GM12878 (cell line): ENCODE results near the gene KCNAB2. TPM values are rescaled to one million over a fixed set of nuclear protein-coding genes. Genes with fewer than 3 reads are reported as not detected.

Source experiments
- ATAC-seq: fragments of 200-7000 bp; cut with Tn5 transposase; 3 replicates; pipeline ENCODE4 v1.9.1; 2020; ENCODE audit warnings: mild to moderate bottlenecking, moderate library complexity
- BruUV-seq: library from RNA; stranded (reverse); fragments of 400-500 nt; replicated peaks from 2 replicates; lab custom pipeline; 2021; lab: Mats Ljungman, UMichigan
- CTCF ChIA-PET: fragments of 300-600 bp; sonication (Branson Sonifier 250); formaldehyde crosslinking; extraction: SDS; loops from one replicate; lab custom pipeline; 2021; ENCODE audit warnings: inconsistent platforms; lab: Yijun Ruan, JAX
- POLR2A ChIA-PET: fragments of 350-600 bp; formaldehyde crosslinking; extraction: SDS; loops from one replicate; lab custom pipeline; 2021; ENCODE audit warnings: inconsistent platforms; lab: Charles Lee
- RAD21 ChIA-PET: fragments of 300-600 bp; sonication (Branson Sonifier 250); formaldehyde crosslinking; loops from one replicate; lab custom pipeline; 2023; ENCODE audit warnings: antibody characterized with exemption; ENCODE audit not compliant: unreplicated experiment; lab: Charles Lee
- SMC1A ChIA-PET: fragments of 300-600 bp; sonication (Branson Sonifier 250); formaldehyde crosslinking; loops from one replicate; lab custom pipeline; 2023; ENCODE audit not compliant: unreplicated experiment, uncharacterized antibody; lab: Charles Lee
- DNase-seq: peaks from one replicate; pipeline ENCODE4 v3.0.0-alpha.2; 2011; ENCODE audit warnings: low read depth, low spot score
- FAIRE-seq: peaks from 3 replicates; lab custom pipeline; 2011; peaks lifted over from hg19 to GRCh38; lab: Jason Lieb, UNC
- H2AFZ ChIP-seq: 2 replicates; pipeline ENCODE4 v1.6.0; 2011; ENCODE audit warnings: low read depth, low read length, control low read depth; ENCODE audit not compliant: control insufficient read depth
- H3K27ac ChIP-seq: 2 replicates; pipeline ENCODE4 v1.5.1; 2011; ENCODE audit warnings: control low read depth; ENCODE audit not compliant: control insufficient read depth, insufficient read depth
- H3K27me3 ChIP-seq, 2 experiments: replicated peaks in 1 of 2; 2 replicates each; pipeline versions ENCODE4 v1.6.0 to v1.6.1; 2011; ENCODE audit warnings: low read length in 1 of 2; ENCODE audit not compliant: control insufficient read depth in 2 of 2, insufficient read depth in 2 of 2
- H3K36me3 ChIP-seq, 2 experiments: 2 replicates each; pipeline ENCODE4 v1.5.1; 2011; ENCODE audit warnings: low read length in 1 of 2; ENCODE audit not compliant: control insufficient read depth in 2 of 2, insufficient read depth in 2 of 2
- H3K4me1 ChIP-seq: 2 replicates; pipeline ENCODE4 v1.6.1; 2011; ENCODE audit warnings: mild to moderate bottlenecking, low read length, moderate library complexity, mixed read lengths; ENCODE audit not compliant: control insufficient read depth, insufficient read depth
- H3K4me2 ChIP-seq: 2 replicates; pipeline ENCODE4 v1.6.0; 2011; ENCODE audit warnings: control low read depth; ENCODE audit not compliant: control insufficient read depth, insufficient read depth
- H3K4me3 ChIP-seq: fragments of 200-600 bp; sonication (generic); 2 replicates; pipeline ENCODE4 v1.5.1; 2016
- H3K79me2 ChIP-seq: 2 replicates; pipeline ENCODE4 v1.6.0; 2011; ENCODE audit warnings: low read length; ENCODE audit not compliant: control insufficient read depth, insufficient read depth
- H3K9ac ChIP-seq: 2 replicates; pipeline ENCODE4 v1.8.0; 2011; ENCODE audit warnings: low read length, control low read depth, mixed read lengths; ENCODE audit not compliant: control insufficient read depth, insufficient read depth
- H3K9me3 ChIP-seq: replicated peaks from 3 replicates; pipeline ENCODE4 v1.5.1; 2011; ENCODE audit warnings: mild to moderate bottlenecking, low read length; ENCODE audit not compliant: control insufficient read depth, insufficient read depth
- H4K20me1 ChIP-seq: 2 replicates; pipeline ENCODE4 v1.6.0; 2011; ENCODE audit not compliant: control insufficient read depth, insufficient read depth
- ASH2L ChIP-seq: fragments of 300-600, 200-600 bp; sonication (generic); IDR thresholded peaks from 2 replicates; pipeline ENCODE4 v1.6.1; 2017; ENCODE audit warnings: low read depth, mild to moderate bottlenecking, borderline replicate concordance
- CBX5 ChIP-seq: sonication (generic); IDR thresholded peaks from 2 replicates; pipeline ENCODE4 v1.6.1; 2016; ENCODE audit warnings: low read depth, moderate library complexity, mild to moderate bottlenecking, inconsistent platforms
- CHD1 ChIP-seq: IDR thresholded peaks from 2 replicates; pipeline ENCODE4 v1.6.1; 2012; ENCODE audit warnings: low read depth, low read length, improper control_type of control experiment
- ELK1 ChIP-seq: IDR thresholded peaks from 2 replicates; pipeline ENCODE4 v1.6.1; 2012; ENCODE audit warnings: low read depth, low read length, improper control_type of control experiment
- HDGF ChIP-seq: fragments of 450-650 bp; IDR thresholded peaks from 2 replicates; pipeline ENCODE4 v1.6.1; 2016; ENCODE audit warnings: antibody characterized with exemption
- MTA2 ChIP-seq: fragments of 450-650 bp; IDR thresholded peaks from 2 replicates; pipeline ENCODE4 v1.6.1; 2016; ENCODE audit warnings: low read depth, mild to moderate bottlenecking, moderate library complexity
- PAX8 ChIP-seq: fragments of 450-650 bp; IDR thresholded peaks from 2 replicates; pipeline ENCODE4 v1.6.1; 2017; ENCODE audit warnings: mild to moderate bottlenecking, moderate library complexity
- SP1 ChIP-seq: IDR thresholded peaks from one replicate; pipeline ENCODE4 v1.6.1; 2011; ENCODE audit warnings: low read depth, low read length
- SUZ12 ChIP-seq: fragments of 200-600 bp; sonication (generic); IDR thresholded peaks from one replicate; pipeline ENCODE4 v1.6.1; 2018; ENCODE audit warnings: antibody characterized with exemption, mild to moderate bottlenecking; ENCODE audit not compliant: unreplicated experiment
- TARDBP ChIP-seq: IDR thresholded peaks from 2 replicates; pipeline ENCODE4 v1.6.1; 2016; ENCODE audit warnings: borderline replicate concordance
- ZNF207 ChIP-seq: fragments of 450-650 bp; IDR thresholded peaks from 2 replicates; pipeline ENCODE4 v1.6.1; 2014; ENCODE audit warnings: antibody characterized with exemption, mild to moderate bottlenecking, borderline replicate concordance
- ZSCAN29 ChIP-seq: fragments of 450-650 bp; IDR thresholded peaks from 2 replicates; pipeline ENCODE4 v1.6.1; 2017; ENCODE audit warnings: mild to moderate bottlenecking, moderate library complexity
- WGBS: methylation state at CpG from one replicate; pipeline ENCODE4 v1.1.6; 2016; ENCODE audit warnings: low lambda C conversion rate; ENCODE audit not compliant: insufficient replicate concordance, insufficient coverage; ENCODE audit errors: missing lambda C conversion rate; 5-methylcytosine and 5-hydroxymethylcytosine counted together
- in situ Hi-C: fragments of 300-500 bp; cut with MboI; formaldehyde crosslinking; loops from 9 replicates; pipeline ENCODE4 v1.14.3; 2018; ENCODE audit warnings: mixed read lengths
- intact Hi-C: fragments of 100-400 bp; cut with micrococcal nuclease; formaldehyde crosslinking; loops from one replicate; pipeline ENCODE4 v1.14.2; 2022; ENCODE audit not compliant: unreplicated experiment
- polyA plus RNA-seq, 11 experiments: library from polyadenylated mRNA; depleted of rRNA in 4 of 11; unstranded in 6 of 11; stranded (reverse) in 5 of 11; fragments of >200 nt; fragmentation: Nextera tagmentation in 4 of 11; fragmentation: Illumina TruSeq in 1 of 11; extraction: Ambion mirVana in 4 of 11; extraction: Trizol in 1 of 11; gene quantifications; 1 replicate in 1 of 11; 2 replicates in 10 of 11; pipeline versions ENCODE4 v1.2.1 to v1.2.3, GENCODE V29; 2011 to 2016; ENCODE audit warnings: inconsistent platforms in 2 of 11, missing spikeins in 2 of 11, low read depth in 1 of 11
- total RNA-seq, 4 experiments: library from RNA; depleted of rRNA in 3 of 4; stranded (reverse); fragments of >200 nt in 3 of 4; fragmentation: Illumina TruSeq in 1 of 4; extraction: Trizol in 1 of 4; gene quantifications; 2 replicates each; pipeline versions ENCODE4 v1.2.1 to v1.2.3, GENCODE V29; 2013 to 2021

KCNAB2 gene
- total and polyA plus RNA-seq, 10 of the 15 experiments (the other 5 are each of a cell fraction or from before 2014, with no cell fraction given), result 2.9 to 123 (median 62.4) TPM

GRCh38 chr1:6106321-6106731 is 60.6 kb downstream of the KCNAB2 start:
- ATAC-seq (no peak), DNase-seq (no peak), FAIRE-seq (no peak)
- intact Hi-C loops, result no loop called here
- no peaks in the 10 kb centered on the region for H3K36me3 ChIP-seq
- H3K4me1 ChIP-seq, result no peaks in the 10 kb centered on the region
- no peak overlapping the region for H3K27ac ChIP-seq
- RAD21 ChIA-PET, result no interaction called here
- H3K4me2 ChIP-seq, result no peak overlapping the region
- no TSS peak for BruUV-seq
- WGBS, result 85% methylated on average over 28 of the region's 28 CpGs
- H4K20me1 ChIP-seq, result no peaks in the 10 kb centered on the region
- SMC1A ChIA-PET, result no interaction called here
- no peak overlapping the region for H3K4me3 ChIP-seq
- H3K9ac ChIP-seq, result no peak overlapping the region
- no peaks in the 10 kb centered on the region for H3K27me3 ChIP-seq
- no peaks in the 10 kb centered on the region for H3K79me2 ChIP-seq
- in situ Hi-C loops, result no loop called here
- TF ChIP-seq ELK1, result no peak
- no peak for TF ChIP-seq SP1
- TF ChIP-seq CHD1, result no peak
- TF ChIP-seq TARDBP, result no peak
- TF ChIP-seq ASH2L, result no peak
- TF ChIP-seq HDGF, result no peak
- no peak for TF ChIP-seq CBX5
- TF ChIP-seq ZNF207, result no peak
- TF ChIP-seq PAX8, result no peak
- TF ChIP-seq ZSCAN29, result no peak
- TF ChIP-seq SUZ12, result no peak
- no peak for TF ChIP-seq MTA2
- POLR2A ChIA-PET, result no interaction called here
- H3K9me3 ChIP-seq, result no peaks in the 10 kb centered on the region
- CTCF ChIA-PET, result no interaction called here
- no peak overlapping the region for H2AFZ ChIP-seq
